ENCODE data around the gene NAPA. TPM values are rescaled to one million over a fixed set of nuclear protein-coding genes. Genes with fewer than 3 reads are reported as not detected.

Gene NAPA
- total RNA-seq, 1 experiment from 2014 or later, result 87.5 TPM

DNA sequence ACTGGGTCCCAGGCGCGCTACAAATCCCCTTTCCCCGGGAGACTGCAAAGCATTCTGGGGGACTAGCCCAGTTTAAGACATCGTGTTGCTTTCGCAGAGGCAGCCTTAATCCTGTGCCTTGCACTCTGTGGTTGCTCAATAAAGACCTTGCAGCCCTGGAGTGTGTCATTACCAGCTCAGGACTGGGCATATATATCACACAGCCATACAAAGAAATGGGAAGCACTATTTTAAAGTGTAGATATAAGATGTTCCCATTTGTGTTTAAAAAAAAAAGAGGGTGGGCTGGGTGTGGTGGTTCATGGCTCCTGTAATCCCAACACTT, 11.1 kb downstream of the NAPA start:
- Histone ChIP-seq H3K4me3 (no peak overlapping the region), H3K9me3 (replicated peaks) (no peaks in the 10 kb centered on the region), H3K4me1 (replicated peaks) (no peaks in the 10 kb centered on the region), H3K27me3 (replicated peaks) (no peaks in the 10 kb centered on the region), H3K36me3 (peaks cover 41% of the 10 kb centered on the region), H3K27ac (no peak overlapping the region)
- no peak for DNase-seq (ENCODE audit: low read depth in 1 of 2, low spot score in 2 of 2)

DNA sequence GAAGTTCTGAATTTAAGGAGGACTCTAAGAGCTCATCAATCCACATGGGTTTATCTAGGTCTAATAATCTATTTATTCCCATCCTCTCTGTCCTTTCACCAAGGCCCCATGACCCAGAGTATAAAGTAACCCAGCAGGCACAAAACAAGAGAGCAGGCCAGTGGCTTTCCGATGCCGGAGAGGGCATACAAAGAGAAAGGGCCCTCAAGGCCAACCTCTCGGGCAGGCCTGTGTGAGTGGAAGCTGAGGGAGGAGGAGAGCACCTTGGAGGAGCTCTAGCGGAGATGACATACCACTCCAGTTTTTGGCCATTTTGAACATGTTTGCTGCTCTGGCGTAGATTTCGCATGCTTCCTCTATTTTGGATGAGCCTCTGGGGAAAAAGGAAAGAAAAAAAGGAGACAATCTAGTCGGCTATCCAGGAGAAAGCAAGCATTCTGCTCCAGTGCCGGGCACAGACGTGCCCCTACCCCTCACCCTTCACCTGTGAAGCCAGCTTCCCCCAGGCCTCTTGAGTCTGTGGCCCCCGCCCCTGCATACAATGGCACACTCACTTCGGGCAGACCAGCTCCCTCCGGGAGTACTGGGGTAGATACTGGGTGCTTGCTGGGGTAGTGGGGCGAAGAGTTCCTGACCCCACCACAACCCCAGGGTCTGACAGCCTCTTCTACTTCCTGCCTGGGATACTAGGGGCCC, 11.6 kb downstream of the NAPA start:
- H3K9me3 ChIP-seq (replicated peaks), result no peaks in the 10 kb centered on the region
- H3K4me1 ChIP-seq (replicated peaks), result no peaks in the 10 kb centered on the region
- H3K27me3 ChIP-seq (replicated peaks), result no peaks in the 10 kb centered on the region
- no peak for DNase-seq (ENCODE audit: low read depth in 1 of 2, low spot score in 2 of 2)
- H3K27ac ChIP-seq, result no peak overlapping the region
- H3K4me3 ChIP-seq, result no peak overlapping the region
- H3K36me3 ChIP-seq, result peaks cover 46% of the 10 kb centered on the region

DNA sequence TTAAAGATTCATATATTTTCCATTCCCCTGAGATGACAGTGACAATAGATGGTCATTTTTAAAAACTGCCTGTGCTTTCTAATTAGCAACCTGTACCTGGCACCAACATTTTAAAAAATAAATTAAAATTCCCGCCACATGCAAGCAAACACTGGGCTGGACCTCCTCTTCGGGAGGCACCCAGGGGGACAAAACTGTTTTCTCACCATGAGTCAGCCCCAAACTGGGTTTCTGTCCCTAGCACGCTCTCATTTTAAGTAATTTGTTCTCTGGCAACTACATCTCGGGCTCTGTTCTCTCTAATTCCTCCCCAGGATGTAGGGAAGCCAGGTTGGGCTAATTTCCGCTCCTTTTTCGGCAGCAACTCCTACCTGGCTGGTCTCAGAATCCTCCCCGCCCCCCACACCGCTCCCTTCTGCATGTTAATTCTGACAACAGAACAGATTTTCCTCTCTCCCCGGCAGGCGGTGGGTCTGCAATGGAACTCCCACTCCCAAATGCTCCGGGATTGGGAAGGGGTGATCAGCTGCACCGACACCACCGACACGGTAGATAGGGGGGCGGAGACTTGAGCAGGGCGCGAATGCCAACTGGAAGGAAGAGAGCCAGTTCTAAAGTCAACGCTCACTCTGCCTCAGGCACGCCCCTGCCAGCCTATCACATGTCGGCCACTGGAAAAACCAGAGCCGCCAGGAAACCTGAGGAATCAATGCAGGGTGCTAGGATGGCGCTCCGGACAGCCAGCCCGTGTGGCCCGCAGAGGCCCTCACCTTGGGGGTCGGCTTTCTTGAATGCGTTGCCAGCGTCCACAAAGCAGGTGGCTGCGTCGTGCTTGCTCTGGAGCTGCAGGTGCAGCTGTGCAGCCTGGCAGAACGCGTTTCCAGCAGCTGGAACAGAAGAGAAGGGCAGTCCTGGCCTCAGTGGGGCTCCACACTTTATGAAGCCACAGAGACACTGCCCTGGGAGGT, 14.7 kb downstream of the NAPA start:
- Histone ChIP-seq H3K4me3 (no peak overlapping the region), H3K27ac (no peak overlapping the region), H3K9me3 (replicated peaks) (no peaks in the 10 kb centered on the region), H3K4me1 (replicated peaks) (no peaks in the 10 kb centered on the region), H3K36me3 (peaks cover 70% of the 10 kb centered on the region), H3K27me3 (replicated peaks) (no peaks in the 10 kb centered on the region)
- no peak for DNase-seq (ENCODE audit: low read depth in 1 of 2, low spot score in 2 of 2)

DNA sequence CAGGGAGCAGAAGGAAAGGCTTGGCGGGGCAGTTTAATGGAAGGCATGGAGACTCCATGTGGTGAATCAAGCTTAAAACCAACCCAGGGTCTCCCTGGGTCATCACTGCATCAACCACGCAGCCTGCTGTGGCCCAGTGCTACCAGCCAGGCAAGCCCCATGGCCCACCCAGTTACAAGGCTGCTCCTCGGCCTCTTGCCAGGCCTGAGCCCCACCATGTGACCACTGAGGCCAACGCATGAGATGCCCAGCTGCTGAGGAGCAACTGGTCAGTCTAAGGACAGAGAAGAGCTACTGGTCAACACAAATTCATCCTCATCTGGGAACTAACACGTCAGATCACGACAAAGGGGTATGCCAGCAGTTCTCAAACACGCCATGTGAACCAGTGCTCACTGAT, 15.5 kb downstream of the NAPA start:
- H3K36me3 ChIP-seq, result peaks cover 73% of the 10 kb centered on the region

DNA sequence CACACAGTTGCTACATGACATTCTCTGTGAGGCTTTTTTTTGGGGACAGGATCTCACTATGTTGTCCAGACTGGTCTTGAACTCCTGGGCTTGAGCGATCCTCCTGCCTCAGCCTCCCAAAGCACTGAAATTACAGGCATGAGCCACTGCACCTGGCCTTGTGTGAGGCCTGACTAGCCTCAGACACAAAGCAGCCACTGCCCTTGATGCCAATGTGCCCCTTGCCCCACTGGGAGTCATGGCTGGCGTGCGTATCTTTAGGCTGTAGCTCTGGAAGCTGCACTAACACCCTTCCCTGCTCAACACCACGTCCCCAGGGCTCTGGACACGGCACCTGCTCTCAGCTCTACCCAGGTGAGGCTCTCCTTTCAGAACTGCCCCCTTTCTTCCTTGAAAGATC, 16.3 kb downstream of the NAPA start:
- Histone ChIP-seq H3K27ac (no peak overlapping the region), H3K36me3 (peaks cover 69% of the 10 kb centered on the region), H3K9me3 (replicated peaks) (no peaks in the 10 kb centered on the region), H3K27me3 (replicated peaks) (no peaks in the 10 kb centered on the region), H3K4me3 (no peak overlapping the region), H3K4me1 (replicated peaks) (no peaks in the 10 kb centered on the region)
- no peak for DNase-seq (ENCODE audit: low read depth in 1 of 2, low spot score in 2 of 2)

More for the DNA sequence above, 15.5 kb downstream of the NAPA start:
- H3K9me3 ChIP-seq (replicated peaks), result no peaks in the 10 kb centered on the region
- H3K27ac ChIP-seq, result no peak overlapping the region
- no peak overlapping the region for H3K4me3 ChIP-seq
- H3K27me3 ChIP-seq (replicated peaks), result no peaks in the 10 kb centered on the region
- no peaks in the 10 kb centered on the region for H3K4me1 ChIP-seq (replicated peaks)
- DNase-seq (ENCODE audit: low read depth in 1 of 2, low spot score in 2 of 2), result no peak

DNA sequence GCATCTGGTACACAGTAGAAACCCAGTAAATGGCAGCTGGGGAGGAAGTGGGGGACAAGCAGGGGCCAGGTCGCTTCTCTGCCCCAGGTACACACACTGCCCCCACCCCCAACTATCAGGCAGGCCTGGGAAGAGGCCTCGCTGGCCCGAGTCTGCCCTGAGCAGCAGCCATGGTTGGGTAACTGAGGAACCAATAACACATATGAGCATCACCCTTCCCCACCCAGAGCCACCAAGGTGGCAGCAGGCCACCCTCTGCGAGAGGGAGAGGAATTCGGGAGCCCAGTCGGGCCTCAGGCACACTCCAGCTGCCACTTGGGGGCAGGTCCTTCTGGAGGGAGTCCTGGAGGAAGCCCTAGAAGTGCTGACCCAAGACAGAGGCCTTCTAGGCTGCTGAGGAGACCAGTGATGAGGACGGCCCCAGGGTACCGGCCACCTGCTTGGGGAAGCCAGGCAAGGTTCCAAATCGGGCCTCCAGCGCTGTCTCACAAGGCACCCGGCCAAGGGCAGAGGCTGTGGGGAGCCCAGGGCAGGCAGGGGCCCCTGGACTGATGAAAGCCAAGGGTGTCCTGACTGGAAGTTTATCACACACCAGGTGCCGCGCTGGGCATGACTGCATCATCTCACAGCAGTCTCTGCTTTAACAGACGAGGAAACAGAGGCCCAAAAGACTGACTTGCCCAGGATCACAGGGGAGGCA, 16.9 kb downstream of the NAPA start:
- DNase-seq (ENCODE audit: low read depth in 1 of 2, low spot score in 2 of 2), result no peak
- no peaks in the 10 kb centered on the region for H3K9me3 ChIP-seq (replicated peaks)
- H3K27ac ChIP-seq, result no peak overlapping the region
- no peaks in the 10 kb centered on the region for H3K4me1 ChIP-seq (replicated peaks)
- H3K27me3 ChIP-seq (replicated peaks), result no peaks in the 10 kb centered on the region
- peaks cover 69% of the 10 kb centered on the region for H3K36me3 ChIP-seq
- H3K4me3 ChIP-seq, result no peak overlapping the region

DNA sequence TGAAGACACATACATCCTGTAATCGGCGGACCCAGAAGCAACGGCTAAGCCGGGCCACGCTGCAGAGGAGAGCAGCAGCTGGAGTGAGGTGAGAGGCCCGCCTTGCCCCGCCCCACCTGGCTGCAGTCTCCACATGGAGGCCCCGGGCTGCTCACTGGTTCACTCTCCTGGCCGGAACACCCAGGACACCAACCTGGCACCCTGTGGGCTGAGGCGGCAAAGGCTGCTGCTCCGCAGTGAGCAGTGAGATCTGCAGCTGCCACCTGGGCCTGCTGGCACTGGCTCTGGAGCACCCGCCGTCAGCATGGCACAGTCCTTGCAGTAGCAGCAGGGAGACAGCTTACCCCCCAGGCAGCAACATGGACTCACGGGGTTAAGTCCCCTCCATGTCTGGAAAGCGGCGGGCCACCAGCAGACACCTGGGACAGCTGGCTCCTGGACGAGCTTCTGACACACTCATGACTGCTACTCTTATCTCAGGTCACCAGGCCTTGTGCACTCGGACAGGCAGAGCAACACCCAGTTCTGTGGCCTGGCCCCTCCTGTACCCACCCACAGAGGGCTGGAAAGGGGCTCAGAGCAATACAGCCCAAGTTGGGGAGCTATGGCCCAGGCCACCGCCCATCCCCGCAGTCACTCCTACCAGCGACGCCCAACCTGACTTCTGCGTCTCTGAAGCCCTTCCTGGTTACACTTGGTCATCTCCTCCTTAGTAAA, 17.7 kb downstream of the NAPA start:
- no peak for DNase-seq (ENCODE audit: low read depth in 1 of 2, low spot score in 2 of 2)
- no peaks in the 10 kb centered on the region for H3K9me3 ChIP-seq (replicated peaks)
- H3K27me3 ChIP-seq (replicated peaks), result no peaks in the 10 kb centered on the region
- peaks cover 71% of the 10 kb centered on the region for H3K36me3 ChIP-seq
- H3K27ac ChIP-seq, result no peak overlapping the region
- no peaks in the 10 kb centered on the region for H3K4me1 ChIP-seq (replicated peaks)
- H3K4me3 ChIP-seq, result no peak overlapping the region

DNA sequence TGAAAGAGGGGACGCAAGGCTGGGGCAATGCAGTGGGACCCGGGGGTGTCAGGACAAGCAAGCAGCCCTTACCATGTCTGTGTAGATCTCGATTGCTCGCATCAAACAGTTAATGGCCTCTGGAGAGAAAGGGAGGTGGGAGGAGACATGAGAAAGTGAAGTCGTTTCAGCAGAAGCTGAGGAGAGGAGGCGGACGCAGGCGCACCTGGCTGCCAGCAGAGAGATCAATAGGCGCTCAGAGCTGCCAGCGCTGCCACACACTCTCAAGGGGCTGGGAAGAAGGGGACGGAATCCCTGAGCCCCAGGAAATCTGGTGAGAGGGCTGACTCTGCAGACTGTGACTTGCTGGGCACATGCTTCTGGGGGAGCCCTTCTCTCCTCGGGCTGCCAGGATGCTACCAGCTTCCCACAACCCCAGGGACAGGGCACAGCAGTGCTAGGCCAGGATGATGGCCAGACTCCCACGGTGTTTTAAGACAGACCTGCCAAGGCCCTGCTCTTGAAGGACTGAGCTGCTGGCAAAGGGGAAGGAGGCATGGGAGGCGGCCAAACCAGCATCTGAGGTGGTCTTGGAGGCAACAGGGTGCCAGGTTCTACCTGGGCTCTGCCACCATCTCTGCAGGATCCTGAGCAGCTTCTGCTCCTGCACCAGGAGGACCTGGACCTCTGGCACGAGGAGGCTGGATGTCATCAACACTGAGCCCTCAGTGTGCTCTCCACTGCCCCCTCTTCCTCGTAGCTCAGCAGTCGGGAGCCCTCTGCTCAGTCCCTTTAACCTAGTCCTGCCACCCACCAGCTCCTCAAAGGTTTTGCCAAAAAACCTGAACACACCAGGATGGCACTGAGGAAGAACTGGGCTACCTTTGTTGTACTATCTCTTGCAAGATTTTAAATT, 19.1 kb downstream of the NAPA start:
- Histone ChIP-seq H3K4me1 (replicated peaks) (no peaks in the 10 kb centered on the region), H3K27me3 (replicated peaks) (no peaks in the 10 kb centered on the region), H3K27ac (no peak overlapping the region), H3K9me3 (replicated peaks) (no peaks in the 10 kb centered on the region), H3K4me3 (no peak overlapping the region), H3K36me3 (peaks cover 73% of the 10 kb centered on the region)
- DNase-seq (ENCODE audit: low read depth in 1 of 2, low spot score in 2 of 2), result no peak

DNA sequence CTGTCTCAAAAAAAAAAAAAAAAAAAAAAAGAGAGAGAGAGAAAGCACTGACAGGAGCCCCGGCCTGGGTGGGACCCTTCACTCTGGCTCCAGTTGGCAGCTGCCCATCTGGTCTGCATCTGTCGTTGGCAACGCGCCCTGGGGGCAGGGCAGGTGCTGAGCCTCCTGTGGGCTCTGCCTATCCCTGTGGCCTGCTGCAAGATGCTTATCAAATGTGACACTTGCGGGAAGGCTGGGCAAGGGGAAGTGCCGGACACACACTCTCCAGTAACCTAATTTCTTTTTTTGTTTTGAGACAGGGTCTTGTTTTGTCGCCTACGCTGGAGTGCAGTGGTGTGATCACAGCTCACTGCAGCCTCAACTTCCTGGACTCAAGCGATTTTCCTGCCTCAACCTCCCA, 20.1 kb downstream of the NAPA start:
- Histone ChIP-seq H3K9me3 (replicated peaks) (no peaks in the 10 kb centered on the region), H3K4me1 (replicated peaks) (no peaks in the 10 kb centered on the region), H3K27me3 (replicated peaks) (no peaks in the 10 kb centered on the region), H3K27ac (no peak overlapping the region), H3K4me3 (no peak overlapping the region), H3K36me3 (peaks cover 74% of the 10 kb centered on the region)
- no peak for DNase-seq (ENCODE audit: low read depth in 1 of 2, low spot score in 2 of 2)

DNA sequence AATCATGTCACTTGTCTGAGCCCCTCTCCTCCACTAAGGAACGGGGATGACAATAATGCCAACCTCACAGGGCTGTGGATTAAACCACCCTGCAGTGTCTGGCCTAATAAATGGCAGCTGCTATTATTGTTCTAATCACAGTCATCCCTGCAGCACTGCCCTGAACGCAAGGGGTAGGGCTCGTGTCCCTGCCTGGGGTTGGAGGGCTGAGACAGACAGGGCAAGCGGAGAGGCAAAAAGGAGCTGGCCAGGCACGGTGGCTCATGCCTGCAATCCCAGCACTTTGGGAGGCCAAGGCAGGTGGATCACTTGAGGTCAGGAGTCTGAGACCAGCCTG, 20.7 kb downstream of the NAPA start:
- DNase-seq (ENCODE audit: low read depth in 1 of 2, low spot score in 2 of 2), result no peak
- Histone ChIP-seq H3K27ac (no peak overlapping the region), H3K36me3 (peaks cover 76% of the 10 kb centered on the region), H3K4me3 (no peak overlapping the region), H3K4me1 (replicated peaks) (no peaks in the 10 kb centered on the region), H3K9me3 (replicated peaks) (no peaks in the 10 kb centered on the region), H3K27me3 (replicated peaks) (no peaks in the 10 kb centered on the region)

DNA sequence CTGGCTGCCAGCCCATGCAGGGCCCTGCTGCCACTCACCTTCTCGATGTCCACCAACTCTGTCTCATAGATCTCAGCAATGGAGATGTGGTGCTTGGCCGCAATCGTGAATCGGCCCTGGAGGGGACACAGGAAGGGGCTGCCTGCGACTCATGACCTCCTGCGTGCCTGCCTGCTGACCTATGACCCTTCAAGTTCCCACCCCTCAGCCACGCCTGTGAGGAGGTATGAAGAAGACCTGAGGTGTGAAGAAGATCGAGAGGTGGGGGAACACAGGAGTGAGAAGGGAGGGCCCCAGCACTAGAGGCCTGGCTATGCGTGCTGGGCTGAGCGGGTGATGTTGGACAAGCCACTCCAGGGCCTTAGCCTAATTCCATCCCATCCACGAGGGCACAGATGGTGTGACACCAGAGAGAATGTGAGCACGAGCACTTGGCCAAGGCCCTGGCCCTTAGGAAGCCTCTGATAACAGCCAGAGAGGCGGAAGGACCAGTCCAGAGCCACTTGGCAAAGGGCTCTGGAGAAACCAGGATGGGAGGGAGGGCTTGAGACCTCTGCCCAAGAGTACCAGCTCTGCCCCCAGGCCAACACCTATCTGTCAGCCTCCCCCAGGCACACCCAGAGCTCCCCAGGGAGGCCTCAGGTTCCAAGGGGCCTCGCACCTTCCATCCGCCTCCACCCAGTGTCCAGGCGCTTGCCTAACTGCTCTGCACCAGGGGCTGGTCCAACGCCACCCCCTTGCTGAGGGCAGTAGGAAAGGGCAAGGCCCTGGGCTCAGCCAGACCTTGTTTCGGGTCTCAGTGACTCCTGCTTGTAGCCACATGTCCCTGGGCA, 21.3 kb downstream of the NAPA start:
- DNase-seq (ENCODE audit: low read depth in 1 of 2, low spot score in 2 of 2), result no peak
- H3K9me3 ChIP-seq (replicated peaks), result no peaks in the 10 kb centered on the region
- no peak overlapping the region for H3K4me3 ChIP-seq
- H3K4me1 ChIP-seq (replicated peaks), result no peaks in the 10 kb centered on the region
- no peaks in the 10 kb centered on the region for H3K27me3 ChIP-seq (replicated peaks)
- H3K36me3 ChIP-seq, result peaks cover 72% of the 10 kb centered on the region
- H3K27ac ChIP-seq, result no peak overlapping the region

DNA sequence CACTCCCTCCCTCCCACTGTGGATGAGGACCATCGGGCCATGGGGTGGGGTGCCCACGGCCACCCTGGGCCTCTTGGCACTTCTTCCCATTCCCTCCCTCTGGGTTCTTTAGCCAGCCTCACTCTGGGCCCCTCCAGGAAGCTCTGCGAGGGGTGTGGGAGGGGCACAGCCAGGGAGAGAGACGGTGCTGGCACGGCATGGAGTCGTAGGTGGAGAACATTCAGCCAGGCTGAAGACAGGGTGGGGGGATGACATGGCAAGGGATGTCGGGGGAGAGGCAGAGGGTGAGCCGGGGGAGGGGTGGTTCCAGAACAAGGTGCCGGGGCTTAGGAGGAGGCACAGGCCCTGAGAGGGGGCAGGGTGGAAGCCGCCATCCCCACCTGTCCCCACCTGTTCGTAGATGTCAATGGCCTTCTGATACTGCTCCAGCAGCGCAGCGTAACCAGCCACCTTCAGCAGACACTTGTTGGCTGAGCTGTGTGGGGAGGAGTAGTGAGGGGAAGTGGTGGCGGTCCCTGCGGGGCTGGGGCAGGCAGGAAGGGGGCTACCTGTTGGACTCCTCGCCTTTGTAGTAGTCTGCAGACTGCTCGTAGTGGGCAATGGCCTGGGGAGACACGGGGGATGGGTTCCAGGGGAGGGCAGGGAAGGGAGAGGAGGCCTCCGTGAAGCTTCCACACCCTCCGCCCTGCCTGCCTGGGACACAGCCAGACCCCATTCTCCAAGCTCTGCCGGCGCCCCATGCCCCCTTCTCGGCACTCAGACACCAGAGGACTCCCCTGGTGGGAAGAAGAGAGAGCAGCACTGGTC, 22.1 kb downstream of the NAPA start:
- no peak for DNase-seq (ENCODE audit: low read depth in 1 of 2, low spot score in 2 of 2)
- Histone ChIP-seq H3K4me3 (no peak overlapping the region), H3K27me3 (replicated peaks) (no peaks in the 10 kb centered on the region), H3K27ac (no peak overlapping the region), H3K4me1 (replicated peaks) (no peaks in the 10 kb centered on the region), H3K9me3 (replicated peaks) (no peaks in the 10 kb centered on the region), H3K36me3 (peaks cover 70% of the 10 kb centered on the region)
